Measurements from ENCODE around the gene CHDH.

The CHDH gene

DNA sequence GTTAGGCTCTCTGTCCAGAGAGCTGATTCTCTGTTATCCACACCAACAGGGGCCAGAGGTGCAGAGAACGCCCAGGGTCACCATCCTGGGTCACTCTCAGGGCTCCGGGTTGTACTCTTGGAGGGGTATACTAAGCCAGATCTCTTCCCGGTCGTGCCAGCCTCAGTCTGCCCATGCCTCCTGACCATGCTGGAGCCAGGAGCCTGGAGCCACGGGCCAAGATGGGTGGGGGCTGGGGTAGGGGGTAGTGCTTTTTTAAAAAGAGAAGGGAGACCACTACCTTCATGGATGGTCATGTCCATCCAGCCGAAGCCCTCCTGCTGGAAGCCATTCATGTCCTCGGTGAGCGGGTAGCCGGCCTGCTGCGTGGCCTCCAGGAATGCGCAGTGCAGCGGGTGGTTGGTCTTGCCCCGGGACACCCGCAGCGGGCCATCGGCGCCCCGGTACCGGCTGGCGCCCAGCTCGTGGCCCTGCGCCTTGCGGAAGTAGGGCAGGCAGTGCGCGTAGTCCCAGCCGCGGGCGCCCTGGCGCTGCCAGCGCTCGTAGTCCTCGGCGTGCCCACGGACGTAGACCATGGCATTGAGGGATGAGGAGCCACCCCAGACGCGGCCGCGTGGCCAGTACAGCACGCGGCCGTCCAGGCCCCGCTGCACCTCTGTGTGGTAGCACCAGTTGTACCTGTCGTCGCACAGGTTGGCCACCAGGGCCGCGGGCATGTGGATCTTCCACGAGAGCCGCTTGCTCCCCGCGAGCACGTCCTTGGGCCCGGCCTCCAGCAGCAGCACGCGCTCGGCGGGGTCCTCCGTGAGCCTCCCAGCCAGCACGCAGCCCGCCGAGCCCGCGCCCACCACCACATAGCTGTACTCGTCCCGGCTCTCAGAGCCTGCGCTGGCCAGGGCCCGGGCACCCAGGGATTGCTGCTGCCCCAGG lies 22.9 kb downstream of the CHDH start:
- no peak for DNase-seq

DNA sequence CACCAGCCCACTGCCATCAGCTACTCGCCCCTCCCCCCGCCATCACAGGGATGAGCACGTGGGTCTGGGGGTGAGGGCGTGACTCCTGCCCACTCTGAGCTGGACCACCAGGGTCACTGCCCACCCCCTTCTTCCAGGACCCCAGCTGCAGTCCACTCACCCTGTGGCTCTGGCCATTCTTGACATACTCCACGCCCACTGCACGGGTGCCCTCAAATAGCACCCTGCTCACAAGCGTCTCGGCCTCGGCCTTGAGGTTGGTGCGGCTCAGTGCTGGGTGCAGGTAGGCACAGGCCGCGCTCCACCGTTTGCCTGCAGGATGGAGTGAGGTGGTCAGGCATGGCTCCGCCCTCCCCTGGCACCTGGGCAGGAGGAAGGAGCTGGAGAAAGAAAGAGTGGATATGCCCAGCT lies 23.9 kb downstream of the CHDH start:
- DNase-seq: no peak

DNA sequence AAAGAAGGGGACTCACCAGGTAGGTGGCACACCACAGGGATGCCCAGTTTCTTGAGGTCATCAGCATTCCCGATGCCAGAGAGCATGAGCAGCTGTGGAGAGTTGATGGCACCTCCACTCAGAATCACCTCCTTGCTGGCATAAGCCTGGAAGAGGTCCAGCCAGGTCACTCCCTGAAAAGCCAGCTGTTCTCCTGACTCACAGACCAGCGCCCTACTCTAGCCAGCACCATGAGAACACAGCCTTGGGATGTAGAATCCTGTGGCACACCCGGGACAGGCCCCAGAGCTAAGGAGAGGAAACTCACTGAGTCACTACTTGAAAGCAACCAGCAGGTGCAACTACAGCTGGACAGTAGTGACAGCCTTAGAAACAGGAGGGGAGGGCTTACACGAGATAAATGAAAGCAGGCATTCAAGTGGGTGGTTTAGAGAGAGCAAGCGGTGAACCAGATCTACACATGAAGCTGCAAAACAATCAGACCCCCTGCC lies 24.5 kb downstream of the CHDH start:
- DNase-seq: no peak

DNA sequence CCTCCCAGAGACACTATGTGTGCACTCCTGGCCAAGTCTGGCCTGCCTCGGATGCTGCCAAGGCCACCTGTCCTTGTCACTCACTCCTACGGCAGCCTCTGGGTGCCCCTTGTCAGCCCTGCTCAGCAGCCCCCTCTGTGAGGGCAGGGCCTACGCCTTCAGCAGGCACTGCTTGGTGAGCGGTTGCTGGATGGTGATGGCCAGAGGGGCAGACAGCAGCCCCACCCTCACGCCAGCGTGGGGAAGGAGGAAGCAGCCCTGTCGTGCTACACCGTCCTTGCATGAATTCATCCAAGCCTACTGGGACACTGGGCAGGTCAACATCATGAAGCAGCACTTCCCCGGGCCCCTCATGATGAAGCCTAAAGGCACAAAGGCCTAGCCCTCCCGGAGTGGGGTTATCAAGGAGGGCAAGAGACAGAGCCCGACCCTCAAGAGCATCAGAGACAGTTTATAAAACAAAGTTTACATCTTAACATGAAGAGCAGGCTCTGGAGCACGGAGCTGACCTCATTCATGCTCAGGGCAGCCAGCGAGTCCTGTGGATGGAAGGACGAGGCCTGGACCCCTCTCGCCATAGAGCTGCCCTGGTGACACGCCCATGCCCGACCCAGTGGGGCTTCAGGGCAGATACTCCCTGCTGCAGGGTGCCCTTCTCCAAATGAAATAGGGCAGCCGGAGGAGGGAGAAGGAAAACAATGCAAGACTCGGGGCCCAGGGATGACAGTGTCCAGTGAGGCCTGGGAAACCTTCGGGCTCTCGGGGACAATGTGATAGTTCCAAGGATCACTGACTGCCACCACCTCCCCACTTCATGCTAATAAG lies 25.3 kb downstream of the CHDH start:
- no peak for DNase-seq

DNA sequence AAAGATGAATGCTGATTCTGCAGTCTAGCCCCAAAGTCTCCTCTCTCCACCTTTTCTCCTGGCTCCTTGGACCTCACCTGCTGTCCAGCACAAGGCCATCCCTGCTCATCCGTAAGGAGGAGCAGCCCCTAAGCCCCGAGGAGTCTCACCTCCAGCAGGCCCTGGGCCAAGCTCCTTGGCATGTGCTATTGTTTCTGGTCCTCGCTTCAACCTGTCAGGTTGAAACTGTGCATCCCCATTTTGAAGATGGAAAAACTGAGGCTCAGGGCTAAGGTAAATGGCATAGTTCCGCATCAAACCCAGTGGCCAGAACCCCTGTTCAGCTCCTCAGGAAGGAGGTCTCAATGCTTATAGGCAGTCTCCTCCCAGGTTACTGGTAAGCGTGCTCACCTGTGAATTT lies 26.1 kb downstream of the CHDH start:
- no peak for DNase-seq

DNA sequence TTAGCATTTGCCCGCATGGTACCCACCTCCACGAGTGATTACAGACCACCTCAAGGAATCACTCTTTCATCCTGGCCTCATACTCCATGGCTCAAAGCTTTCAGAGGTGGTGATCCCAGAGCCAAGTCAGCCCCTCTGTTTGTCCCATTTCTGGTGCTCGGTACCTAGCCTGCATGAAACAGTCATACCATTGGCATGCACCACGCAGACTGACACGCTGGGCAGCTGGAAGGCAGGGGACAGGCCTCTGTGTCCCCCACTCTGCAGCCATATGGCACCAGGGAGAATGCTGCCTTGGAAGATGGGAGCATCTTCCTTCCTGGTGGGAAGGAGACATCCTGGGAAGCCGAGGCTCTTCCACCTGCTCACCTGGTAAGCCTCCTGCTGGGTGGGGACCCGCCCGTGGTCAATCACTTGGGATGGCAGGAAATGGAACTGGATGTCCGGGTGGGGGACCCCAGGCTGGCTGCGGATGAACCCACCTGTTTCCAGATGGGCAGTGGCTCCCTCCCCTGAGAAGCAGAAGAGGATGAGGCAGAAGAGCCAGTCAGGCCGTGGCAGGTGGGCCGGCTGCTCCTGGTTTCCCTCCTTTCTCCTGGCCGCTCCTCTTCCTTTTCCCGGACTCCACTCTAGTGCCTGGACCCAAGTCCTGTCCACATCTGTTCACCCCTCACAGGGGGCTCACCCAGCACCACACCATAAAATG lies 26.9 kb downstream of the CHDH start:
- no peak for DNase-seq

DNA sequence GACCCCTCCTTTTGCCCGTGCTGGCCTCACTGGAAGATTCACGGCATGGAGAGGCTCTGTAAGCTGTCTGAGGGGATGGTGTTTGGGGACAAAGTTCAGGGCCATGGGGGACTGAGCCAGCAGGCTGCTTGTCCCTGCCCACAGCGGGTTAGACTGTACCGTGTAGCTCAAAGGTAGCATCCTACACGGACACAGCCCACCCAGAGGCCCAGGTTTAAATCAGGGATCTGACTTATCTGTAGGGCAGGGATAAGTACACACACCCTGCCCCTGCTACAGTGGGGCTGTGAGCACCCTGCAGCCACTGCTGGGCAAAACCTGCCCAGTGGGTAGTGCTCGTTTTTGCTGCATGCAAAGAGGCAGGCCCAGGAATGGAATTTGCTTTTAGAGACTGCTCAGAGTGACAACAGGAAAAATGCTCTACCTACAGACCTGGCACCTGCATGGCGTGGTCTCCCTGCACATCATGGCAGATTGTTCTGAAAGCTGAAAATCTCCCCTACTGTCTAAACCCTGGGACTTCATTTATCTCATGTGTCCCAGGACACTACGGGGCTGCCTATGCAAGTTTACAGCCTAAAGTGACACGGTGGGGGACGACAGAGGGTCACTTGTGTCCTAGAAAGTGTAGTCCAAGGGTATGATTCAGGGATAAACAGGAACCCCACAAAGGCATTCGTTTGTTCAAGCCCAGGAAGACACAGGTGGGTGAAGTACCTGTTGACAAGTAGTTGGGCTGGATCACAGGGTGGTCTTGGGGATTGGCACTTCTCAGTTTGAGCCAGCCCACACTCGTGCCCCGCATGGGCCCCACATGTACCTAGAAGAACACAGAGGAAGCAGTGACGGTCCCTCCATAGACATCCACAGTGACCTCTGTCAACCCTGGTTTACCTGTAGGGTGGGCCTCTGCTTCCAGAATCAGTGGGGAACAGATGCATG lies 27.7 kb downstream of the CHDH start:
- no peak for DNase-seq

DNA sequence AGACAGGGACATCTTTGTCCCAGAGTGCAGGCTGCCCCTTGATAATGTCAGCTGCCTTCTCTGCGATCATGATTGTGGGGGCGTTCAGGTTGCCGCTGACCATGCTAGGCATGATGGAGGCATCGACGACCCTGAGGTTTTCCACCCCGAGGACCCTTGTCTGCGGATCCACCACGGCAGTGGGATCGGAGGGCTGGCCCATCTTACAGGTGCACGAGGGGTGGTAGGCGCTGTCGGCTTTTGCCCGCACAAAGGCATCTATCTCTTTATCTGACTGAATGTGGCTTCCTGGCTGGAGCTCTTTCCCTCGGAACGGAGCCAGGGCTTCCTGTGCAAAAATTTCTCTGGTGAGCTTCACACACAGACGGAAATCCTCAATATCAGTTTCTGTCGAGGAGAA lies 28.4 kb downstream of the CHDH start:
- no peak for DNase-seq

DNA sequence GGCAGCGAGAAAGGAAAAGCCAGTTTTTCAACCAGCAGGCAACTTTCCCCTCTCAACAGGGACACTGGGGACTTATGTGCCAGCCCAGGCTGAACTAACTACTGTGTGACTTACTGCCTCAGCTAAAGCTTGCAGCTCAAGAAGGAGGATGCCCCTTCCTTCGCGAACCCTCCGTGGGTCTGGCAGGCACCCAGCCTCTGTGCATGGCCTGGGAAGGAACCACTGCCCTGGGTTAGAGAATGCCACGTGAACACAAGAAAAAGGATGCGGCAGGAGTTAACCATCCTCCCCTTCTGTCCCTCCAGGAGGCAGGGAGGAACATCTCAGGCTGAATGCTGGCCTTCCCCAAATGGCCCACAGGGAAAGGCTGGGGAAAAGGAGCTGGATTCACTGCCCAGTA lies 29.0 kb downstream of the CHDH start:
- no peak for DNase-seq

DNA sequence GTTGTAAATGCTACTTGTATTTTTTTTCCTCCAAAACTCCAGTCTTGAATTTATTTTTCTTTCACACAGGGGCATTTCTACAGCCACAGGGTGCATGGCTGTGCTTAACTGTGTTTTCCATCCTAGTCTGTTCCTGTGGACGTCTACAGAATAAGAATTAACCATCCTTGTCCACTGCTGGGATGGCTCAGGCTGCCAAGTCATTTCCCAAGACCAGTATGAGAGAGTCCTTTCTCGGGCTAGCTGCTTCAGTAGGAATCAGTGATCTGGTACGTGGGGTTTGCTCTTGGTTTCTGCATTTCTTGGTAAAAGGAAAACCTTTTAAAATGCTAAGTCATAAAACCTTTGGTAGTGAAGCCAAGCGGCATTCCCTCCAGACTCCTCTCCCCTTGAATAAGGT lies 29.8 kb downstream of the CHDH start:
- DNase-seq: no peak

DNA sequence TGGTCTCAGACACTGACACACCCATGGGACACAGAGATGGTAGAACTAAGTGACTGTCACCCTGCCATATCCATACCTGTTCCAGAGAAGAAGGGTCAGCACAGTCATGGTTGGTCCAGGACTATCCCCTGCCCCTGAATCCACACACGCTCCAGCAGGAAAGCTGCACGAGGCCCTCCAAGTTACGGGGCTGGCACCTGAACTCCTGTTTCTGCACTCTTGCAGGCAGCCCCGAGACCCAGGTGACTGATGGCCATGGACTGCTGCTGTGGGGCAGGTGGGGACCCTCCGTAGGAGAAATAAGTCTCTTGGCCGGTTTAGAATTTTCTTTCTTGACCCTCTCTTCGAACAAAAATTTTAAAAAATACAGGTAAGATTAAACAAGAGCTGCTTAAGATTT lies 30.6 kb downstream of the CHDH start:
- DNase-seq: no peak

DNA sequence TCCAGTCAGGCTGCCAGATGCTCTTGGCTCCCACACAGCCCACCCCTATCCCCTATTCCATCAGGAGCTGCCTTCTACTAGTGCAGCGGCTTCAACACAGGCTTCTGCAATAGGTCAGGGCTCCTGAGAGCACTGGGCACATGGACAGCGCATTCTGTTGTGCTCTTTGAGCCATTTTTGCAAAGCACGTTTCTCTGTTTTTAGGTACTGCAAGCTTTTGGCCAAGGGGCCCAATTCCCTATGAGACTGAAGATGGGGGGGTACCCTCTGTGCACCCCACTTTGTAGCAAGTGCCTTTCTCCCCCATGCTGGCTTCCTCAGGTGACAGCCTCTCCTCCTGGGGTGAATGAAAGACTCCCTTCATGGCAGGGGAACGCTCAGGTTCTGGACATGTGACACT lies 31.2 kb downstream of the CHDH start:
- no peak for DNase-seq

DNA sequence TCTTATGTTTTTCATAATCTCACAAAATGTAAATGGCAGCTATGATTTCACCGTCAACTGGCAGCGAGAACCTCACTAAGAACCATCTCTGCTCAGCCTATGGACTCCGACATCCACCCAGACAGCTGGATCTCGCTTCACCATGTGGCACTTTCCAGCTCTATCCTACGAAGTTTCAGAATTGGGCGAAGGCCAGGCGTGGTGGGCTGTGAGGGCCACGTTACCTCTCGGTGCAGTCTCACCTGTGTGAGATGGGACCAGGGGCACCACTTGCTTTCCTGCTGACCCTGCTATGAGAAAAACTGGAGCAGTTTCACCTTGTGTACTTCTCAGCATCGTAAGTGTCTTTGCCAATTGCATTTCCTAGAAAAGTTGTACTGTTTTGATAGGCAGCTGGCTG lies 32.3 kb downstream of the CHDH start:
- DNase-seq: no peak

DNA sequence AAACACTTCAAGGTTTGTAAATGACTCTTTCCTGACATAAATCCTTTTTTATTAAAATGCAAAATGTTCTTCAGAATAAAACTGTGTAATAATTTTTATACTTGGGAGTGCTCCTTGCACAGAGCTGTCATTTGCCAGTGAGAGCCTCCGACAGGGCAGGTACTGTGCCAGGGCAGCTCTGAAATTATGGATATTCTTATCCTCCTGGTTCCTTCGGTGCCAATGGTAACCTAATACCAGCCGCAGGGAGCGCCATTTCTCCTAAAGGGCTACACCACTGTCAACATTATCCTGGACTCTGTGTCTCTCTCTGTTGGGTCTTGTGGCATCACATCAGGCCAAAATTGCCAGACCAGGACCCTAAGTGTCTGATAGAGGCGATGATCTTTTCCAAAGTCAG lies 33.0 kb downstream of the CHDH start:
- no peak for DNase-seq

DNA sequence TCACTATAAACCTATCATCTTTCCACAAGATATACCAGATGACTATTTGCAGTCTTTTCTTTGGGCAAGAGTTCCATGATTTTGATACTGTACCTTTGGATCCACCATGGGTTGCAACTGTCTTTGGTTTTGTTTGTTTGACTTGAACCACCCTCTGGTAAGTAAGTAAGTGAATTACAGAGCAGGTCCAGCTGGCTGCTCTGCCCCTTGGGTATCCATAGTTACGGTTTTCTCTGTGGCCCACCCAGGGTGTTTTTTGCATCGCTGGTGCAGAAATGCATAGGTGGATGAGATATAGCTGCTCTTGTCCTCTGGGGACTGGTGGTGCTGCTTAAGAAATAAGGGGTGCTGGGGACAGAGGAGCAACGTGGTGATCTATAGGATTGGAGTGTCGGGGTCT lies 33.8 kb downstream of the CHDH start:
- no peak for DNase-seq

DNA sequence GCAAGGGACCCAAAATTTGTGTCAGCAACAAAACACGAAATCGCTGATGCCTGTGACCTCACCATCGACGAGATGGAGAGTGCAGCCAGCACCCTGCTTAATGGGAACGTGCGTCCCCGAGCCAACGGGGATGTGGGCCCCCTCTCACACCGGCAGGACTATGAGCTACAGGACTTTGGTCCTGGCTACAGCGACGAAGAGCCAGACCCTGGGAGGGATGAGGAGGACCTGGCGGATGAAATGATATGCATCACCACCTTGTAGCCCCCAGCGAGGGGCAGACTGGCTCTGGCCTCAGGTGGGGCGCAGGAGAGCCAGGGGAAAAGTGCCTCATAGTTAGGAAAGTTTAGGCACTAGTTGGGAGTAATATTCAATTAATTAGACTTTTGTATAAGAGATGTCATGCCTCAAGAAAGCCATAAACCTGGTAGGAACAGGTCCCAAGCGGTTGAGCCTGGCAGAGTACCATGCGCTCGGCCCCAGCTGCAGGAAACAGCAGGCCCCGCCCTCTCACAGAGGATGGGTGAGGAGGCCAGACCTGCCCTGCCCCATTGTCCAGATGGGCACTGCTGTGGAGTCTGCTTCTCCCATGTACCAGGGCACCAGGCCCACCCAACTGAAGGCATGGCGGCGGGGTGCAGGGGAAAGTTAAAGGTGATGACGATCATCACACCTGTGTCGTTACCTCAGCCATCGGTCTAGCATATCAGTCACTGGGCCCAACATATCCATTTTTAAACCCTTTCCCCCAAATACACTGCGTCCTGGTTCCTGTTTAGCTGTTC lies 34.9 kb downstream of the CHDH start:
- DNase-seq: no peak

DNA sequence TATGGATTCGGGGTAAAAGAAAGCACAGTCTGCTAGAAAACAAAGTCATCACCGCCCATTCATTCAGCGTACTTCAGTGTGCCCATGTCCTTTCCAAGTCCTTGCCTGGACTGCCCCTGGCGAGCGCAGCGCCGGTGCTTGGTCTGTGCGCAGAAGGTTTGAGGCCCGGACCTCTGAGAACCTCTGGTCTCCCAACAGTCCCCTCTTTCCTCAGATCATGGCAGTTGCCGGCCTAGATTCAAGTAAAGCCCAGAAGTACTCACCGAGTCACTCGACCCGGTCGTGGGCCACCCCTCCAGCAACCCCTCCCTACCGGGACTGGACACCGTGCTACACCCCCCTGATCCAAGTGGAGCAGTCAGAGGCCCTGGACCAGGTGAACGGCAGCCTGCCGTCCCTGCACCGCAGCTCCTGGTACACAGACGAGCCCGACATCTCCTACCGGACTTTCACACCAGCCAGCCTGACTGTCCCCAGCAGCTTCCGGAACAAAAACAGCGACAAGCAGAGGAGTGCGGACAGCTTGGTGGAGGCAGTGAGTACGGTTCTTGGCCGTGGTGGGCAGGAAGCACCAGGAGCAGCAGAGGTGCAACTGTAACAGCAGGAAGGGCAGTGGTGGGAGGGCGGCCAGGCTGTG lies 36.3 kb downstream of the CHDH start:
- DNase-seq: no peak

DNA sequence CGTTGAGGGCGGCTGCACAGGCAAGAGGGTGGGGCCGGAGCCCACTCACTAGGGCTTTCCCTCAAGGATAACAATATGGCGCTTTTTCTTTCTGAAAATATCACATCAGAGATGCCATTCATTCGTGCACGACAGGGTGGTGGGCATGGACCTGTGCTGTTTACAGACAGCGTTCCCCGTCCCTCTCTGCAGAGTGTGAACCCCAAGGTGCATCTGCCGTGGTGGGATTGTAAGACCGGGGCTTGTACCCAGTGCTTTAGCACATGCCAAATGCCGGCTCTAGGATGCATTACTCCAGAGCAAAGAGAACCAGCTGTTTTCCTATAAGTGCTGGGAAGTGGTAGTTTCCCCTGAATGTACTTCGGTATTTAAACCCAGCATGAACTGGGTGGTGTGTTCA lies 37.0 kb downstream of the CHDH start:
- no peak for DNase-seq

DNA sequence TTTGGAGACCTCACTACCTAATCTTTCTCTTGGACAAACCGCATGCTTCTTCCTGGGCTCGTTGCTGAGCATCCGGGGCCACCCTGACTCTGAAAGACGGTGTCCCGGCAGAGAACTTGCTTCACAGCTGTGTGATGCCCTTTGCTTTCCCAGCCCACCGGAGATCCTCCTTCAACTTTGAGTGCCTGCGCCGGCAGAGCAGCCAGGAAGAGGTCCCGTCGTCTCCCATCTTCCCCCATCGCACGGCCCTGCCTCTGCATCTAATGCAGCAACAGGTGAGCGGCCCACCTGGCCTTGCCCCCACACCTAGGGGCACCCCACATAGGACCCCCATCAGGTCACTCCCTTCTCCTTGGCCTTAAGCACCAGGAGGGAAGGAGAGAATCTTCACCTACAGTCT lies 37.7 kb downstream of the CHDH start:
- no peak for DNase-seq

DNA sequence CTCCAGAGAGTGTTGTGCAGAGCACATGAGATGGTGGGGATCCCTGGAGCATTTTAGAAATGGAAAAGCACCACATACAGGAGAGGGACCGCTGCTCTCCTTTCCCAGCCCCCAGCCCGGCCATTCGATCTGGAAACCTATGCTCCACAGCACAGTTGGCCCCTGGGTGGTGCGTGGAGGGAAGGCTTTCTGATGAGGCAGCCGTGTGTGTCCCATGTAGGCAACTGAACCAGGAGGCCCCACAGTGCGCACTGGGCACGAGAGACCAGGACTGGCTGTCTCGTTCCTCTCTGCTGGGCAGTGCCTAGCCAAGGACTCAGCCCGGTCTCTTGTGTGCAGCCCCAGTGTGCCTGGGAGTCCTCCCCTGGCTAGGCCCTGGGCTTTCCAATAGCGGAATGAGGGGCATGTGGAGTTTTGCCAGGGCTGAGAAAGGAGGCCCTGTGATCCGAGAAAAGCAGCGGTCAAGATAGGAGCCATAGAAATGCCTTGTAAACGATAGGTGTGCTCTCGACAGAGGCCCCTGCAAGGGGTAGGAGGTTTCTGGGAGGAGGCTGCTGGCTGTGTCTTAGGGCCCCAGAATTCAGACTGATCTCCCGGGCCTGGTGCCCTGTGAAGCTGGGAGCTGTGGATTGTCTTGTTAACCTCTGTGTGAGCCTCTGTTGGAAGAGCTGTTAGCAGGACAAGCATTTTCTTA lies 39.0 kb downstream of the CHDH start:
- no peak for DNase-seq
